Epithelial cell of esophagus (primary cell): ENCODE measurements around the gene ZNF518A.

Experiments
- DNase-seq: peaks from one replicate; pipeline ENCODE4 v3.0.0; 2010; ENCODE audit warnings: low read depth
- H3K4me3 ChIP-seq: 2 replicates; pipeline ENCODE4 v1.5.1; 2011; ENCODE audit warnings: mild to moderate bottlenecking, low read length, control low read depth
- TF ChIP-seq, protein P1 (sequence below): IDR thresholded peaks from 2 replicates; pipeline ENCODE4 v1.5.1; 2011; ENCODE audit warnings: low read depth, mild to moderate bottlenecking, low read length, control low read depth, inconsistent platforms; ENCODE audit not compliant: insufficient read depth; ENCODE audit errors: missing control alignments

ZNF518A gene

GRCh38 chr10:96092999-96093767 is 36.9 kb upstream of the ZNF518A start:
- H3K4me3 ChIP-seq, result no peak overlapping the region
- DNase-seq, result no peak
- TF ChIP-seq, protein P1, sequence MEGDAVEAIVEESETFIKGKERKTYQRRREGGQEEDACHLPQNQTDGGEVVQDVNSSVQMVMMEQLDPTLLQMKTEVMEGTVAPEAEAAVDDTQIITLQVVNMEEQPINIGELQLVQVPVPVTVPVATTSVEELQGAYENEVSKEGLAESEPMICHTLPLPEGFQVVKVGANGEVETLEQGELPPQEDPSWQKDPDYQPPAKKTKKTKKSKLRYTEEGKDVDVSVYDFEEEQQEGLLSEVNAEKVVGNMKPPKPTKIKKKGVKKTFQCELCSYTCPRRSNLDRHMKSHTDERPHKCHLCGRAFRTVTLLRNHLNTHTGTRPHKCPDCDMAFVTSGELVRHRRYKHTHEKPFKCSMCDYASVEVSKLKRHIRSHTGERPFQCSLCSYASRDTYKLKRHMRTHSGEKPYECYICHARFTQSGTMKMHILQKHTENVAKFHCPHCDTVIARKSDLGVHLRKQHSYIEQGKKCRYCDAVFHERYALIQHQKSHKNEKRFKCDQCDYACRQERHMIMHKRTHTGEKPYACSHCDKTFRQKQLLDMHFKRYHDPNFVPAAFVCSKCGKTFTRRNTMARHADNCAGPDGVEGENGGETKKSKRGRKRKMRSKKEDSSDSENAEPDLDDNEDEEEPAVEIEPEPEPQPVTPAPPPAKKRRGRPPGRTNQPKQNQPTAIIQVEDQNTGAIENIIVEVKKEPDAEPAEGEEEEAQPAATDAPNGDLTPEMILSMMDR, result no peak

DNA sequence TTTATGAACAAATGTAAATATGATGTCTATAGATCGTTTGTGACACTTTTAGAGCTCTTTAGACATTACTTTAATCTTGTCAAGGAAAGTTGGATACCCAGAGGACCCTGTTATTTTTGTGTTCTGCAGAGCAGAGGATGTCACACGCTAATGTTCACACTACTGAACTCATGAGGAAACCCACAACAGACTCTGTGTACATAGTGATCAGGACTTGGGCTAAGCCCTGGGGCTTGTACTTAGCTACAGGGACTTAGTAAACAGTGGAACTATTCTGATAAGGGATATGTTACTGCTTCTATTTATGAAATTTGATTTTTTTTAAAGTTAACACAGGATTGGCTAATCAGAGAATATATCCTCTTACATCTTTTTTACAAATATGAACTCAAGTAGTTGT is 36.1 kb upstream of the ZNF518A start:
- no peak for DNase-seq
- TF ChIP-seq, protein P1, result no peak
- no peak overlapping the region for H3K4me3 ChIP-seq

GRCh38 chr10:96096958-96097357 is 33.1 kb upstream of the ZNF518A start:
- TF ChIP-seq, protein P1, result no peak
- DNase-seq, result no peak
- H3K4me3 ChIP-seq, result no peak overlapping the region

GRCh38 chr10:96097865-96098264 is 32.2 kb upstream of the ZNF518A start:
- no peak overlapping the region for H3K4me3 ChIP-seq
- TF ChIP-seq, protein P1, result no peak
- DNase-seq, result no peak

DNA sequence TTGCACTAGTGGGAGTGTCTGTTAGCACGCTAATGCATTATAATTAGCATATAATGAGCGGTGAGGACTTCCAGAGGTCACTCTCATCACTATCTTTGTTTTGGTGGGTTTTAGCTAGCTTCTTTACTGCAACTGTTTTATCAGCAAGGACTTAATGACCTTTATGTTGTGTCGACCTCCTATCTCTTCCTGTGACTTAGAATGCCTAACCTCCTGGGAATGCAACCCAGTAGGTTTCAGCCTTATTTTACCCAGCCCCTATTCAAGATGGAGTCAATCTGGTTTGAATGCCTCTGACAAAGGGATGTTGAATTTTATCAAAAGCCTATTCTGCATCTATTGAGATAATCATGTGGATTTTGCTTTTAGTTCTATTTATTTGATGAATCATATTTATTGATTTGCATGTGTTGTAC is 22.5 kb upstream of the ZNF518A start:
- no peak overlapping the region for H3K4me3 ChIP-seq
- DNase-seq, result no peak
- TF ChIP-seq, protein P1, result no peak

- H3K4me3 ChIP-seq, result no peak overlapping the region
- TF ChIP-seq, protein P1, result no peak
- no peak for DNase-seq
Observed at GRCh38 chr10:96112531-96112930, 17.6 kb upstream of the ZNF518A start.
